Upper lobe of left lung (tissue), 4 donors: ENCODE measurements around the gene GABBR2.

Experiments
- CTCF ChIP-seq, 6 experiments: fragments of 450-650 bp in 4 of 6; fragments of 200-600 bp in 2 of 6; sonication (generic) in 2 of 6; IDR thresholded peaks; one replicate each; pipeline ENCODE4 v1.5.1; 2016 to 2019; ENCODE audit warnings: antibody characterized with exemption in 6 of 6
- EP300 ChIP-seq, 4 donors: sonication (generic); formaldehyde crosslinking; IDR thresholded peaks; one replicate each; pipeline ENCODE4 v1.5.1; 2017; ENCODE audit warnings: antibody characterized with exemption in 4 of 4, control low read depth in 2 of 4
- POLR2AphosphoS5 ChIP-seq, 2 donors: sonication (generic); formaldehyde crosslinking; IDR thresholded peaks; one replicate each; pipeline ENCODE4 v1.5.1; 2017; ENCODE audit warnings: antibody characterized with exemption in 2 of 2

- TF ChIP-seq POLR2AphosphoS5 (IDR thresholded peaks at IDR 0.05) (no peak), CTCF (IDR thresholded peaks at IDR 0.05) (no peak), EP300 (IDR thresholded peaks at IDR 0.05) (no peak)
These were observed 317.3 kb downstream of the GABBR2 start for GRCh38 chr9:98391406-98391805.
